MM.1S (cell line): ENCODE results near the gene EFNA5.

Source experiments
- DNase-seq: peaks from one replicate; pipeline ENCODE4 v3.0.0-alpha.2; 2015
- H2AFZ ChIP-seq: fragments of 300-600 bp; sonication (generic); 2 replicates; pipeline ENCODE4 v1.6.0; 2016; ENCODE audit warnings: antibody characterized with exemption, low read length
- H3F3A ChIP-seq: fragments of 300-600 bp; sonication (generic); 2 replicates; pipeline ENCODE4 v1.6.1; 2016; ENCODE audit warnings: mild to moderate bottlenecking, antibody characterized with exemption, low read length, moderate library complexity, mixed read lengths; ENCODE audit not compliant: insufficient read depth
- H3K27ac ChIP-seq: fragments of 300-600 bp; sonication (generic); 2 replicates; pipeline ENCODE4 v1.5.1; 2016; ENCODE audit warnings: mild to moderate bottlenecking, low read length
- H3K27me3 ChIP-seq: fragments of 300-600 bp; sonication (generic); replicated peaks from 2 replicates; pipeline ENCODE4 v1.6.0; 2016; ENCODE audit warnings: low read length; ENCODE audit not compliant: insufficient read depth
- H3K36me3 ChIP-seq: fragments of 300-600 bp; sonication (generic); replicated peaks from 2 replicates; pipeline ENCODE4 v1.6.1; 2016; ENCODE audit warnings: mild to moderate bottlenecking, low read length, mixed read lengths; ENCODE audit not compliant: insufficient read depth
- H3K4me1 ChIP-seq: fragments of 300-600 bp; sonication (generic); 2 replicates; pipeline ENCODE4 v1.6.1; 2016; ENCODE audit warnings: low read length, mixed read lengths
- H3K4me2 ChIP-seq: fragments of 300-600 bp; sonication (generic); 2 replicates; pipeline ENCODE4 v1.6.0; 2016; ENCODE audit warnings: low read depth, low read length
- H3K4me3 ChIP-seq: fragments of 300-600 bp; sonication (generic); 2 replicates; pipeline ENCODE4 v1.5.1; 2016; ENCODE audit warnings: low read length, mixed read lengths
- H3K79me2 ChIP-seq: fragments of 300-600 bp; sonication (generic); 2 replicates; pipeline ENCODE4 v1.6.1; 2016; ENCODE audit warnings: mixed run types, low read length, mixed read lengths
- H3K9ac ChIP-seq: fragments of 300-600 bp; sonication (generic); 2 replicates; pipeline ENCODE4 v1.6.1; 2016; ENCODE audit warnings: low read length, mixed read lengths
- H3K9me2 ChIP-seq: fragments of 300-600 bp; sonication (generic); replicated peaks from 2 replicates; pipeline ENCODE4 v1.6.1; 2016; ENCODE audit warnings: mild to moderate bottlenecking, low read length, mixed read lengths; ENCODE audit not compliant: insufficient read depth
- H3K9me3 ChIP-seq: fragments of 300-600 bp; sonication (generic); replicated peaks from 2 replicates; pipeline ENCODE4 v1.6.1; 2016; ENCODE audit warnings: mild to moderate bottlenecking, low read length, mixed read lengths; ENCODE audit not compliant: insufficient read depth
- H4K20me1 ChIP-seq: fragments of 300-600 bp; sonication (generic); 2 replicates; pipeline ENCODE4 v1.6.1; 2016; ENCODE audit warnings: mild to moderate bottlenecking, low read length, moderate library complexity, mixed read lengths; ENCODE audit not compliant: insufficient read depth
- CTCF ChIP-seq: fragments of 300-600 bp; sonication (generic); IDR thresholded peaks from 2 replicates; pipeline ENCODE4 v1.5.1; 2016; ENCODE audit warnings: antibody characterized with exemption, low read length, mixed read lengths
- EZH2 ChIP-seq: fragments of 300-600 bp; sonication (generic); optimal IDR thresholded peaks from 2 replicates; pipeline ENCODE3; 2017; ENCODE audit warnings: low read depth, mild to moderate bottlenecking, antibody characterized with exemption, low read length, mixed read lengths
- EZH2phosphoT487 ChIP-seq: fragments of 300-600 bp; sonication (generic); IDR thresholded peaks from 2 replicates; pipeline ENCODE4 v1.6.1; 2018; ENCODE audit warnings: antibody characterized with exemption, low read length

Gene EFNA5

DNA sequence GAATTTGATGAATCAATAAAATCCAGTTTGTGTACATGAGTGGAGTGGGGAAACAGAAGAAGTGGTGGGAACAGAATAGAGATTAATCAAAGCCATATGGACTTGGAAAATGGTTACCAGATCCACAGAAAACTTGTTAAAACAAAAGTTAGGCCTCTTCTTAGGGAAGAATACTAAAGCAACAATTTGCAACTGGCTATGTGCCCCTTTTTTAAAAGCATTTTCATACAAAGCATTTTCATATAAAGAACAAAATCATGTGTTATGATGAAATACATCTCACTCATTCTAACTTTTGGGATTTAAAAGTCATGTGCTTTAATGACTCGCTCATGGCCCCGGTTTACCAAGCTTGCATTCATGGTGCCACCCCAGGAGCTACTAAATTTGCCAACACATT lies 276.9 kb downstream of the EFNA5 start:
- Histone ChIP-seq H3K79me2 (no peaks in the 10 kb centered on the region), H3K27ac (no peak overlapping the region), H3K9me3 (no peaks in the 10 kb centered on the region), H2AFZ (no peak overlapping the region), H3K4me3 (no peak overlapping the region), H3K27me3 (no peaks in the 10 kb centered on the region), H3K4me2 (no peak overlapping the region), H3F3A (0 out of 2 replicates have a peak, but pooled peaks cover under 1% of the 10 kb centered on the region), H3K36me3 (no peaks in the 10 kb centered on the region), H4K20me1 (no peaks in the 10 kb centered on the region), H3K9me2 (no peaks in the 10 kb centered on the region), H3K4me1 (peaks cover 11% of the 10 kb centered on the region), H3K9ac (no peak overlapping the region)
- DNase-seq, result no peak
- TF ChIP-seq EZH2, result no peak
- TF ChIP-seq CTCF, result no peak
- TF ChIP-seq EZH2phosphoT487, result no peak

DNA sequence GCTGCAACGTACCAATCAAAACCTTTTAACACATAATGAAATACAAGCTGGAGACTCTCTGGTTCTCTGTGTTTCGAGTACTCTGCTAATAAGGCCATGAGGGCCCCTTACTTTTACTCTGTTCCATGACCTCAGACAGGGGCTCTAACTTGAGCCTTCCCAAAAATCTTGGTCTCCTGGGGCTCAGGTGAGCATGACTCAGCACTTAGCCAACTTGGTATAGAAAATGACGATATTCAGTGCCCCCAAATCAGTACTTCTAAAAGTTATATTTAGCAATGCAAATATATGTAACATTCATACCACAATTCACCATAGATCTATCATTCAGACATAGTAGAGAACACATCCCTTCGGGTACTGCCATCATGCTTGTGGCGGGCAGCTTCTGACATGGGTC lies 278.9 kb downstream of the EFNA5 start:
- no peaks in the 10 kb centered on the region for H4K20me1 ChIP-seq
- peaks cover 27% of the 10 kb centered on the region for H3K4me1 ChIP-seq
- no peak overlapping the region for H3K4me2 ChIP-seq
- no peak for DNase-seq
- no peak overlapping the region for H3K27ac ChIP-seq
- no peak overlapping the region for H3K9ac ChIP-seq
- 0 out of 2 replicates have a peak, but pooled peaks cover 6% of the 10 kb centered on the region for H3F3A ChIP-seq
- TF ChIP-seq EZH2 (no peak), CTCF (no peak), EZH2phosphoT487 (no peak)
- H3K9me3 ChIP-seq, result no peaks in the 10 kb centered on the region
- H3K27me3 ChIP-seq, result no peaks in the 10 kb centered on the region
- no peaks in the 10 kb centered on the region for H3K36me3 ChIP-seq
- H3K9me2 ChIP-seq, result no peaks in the 10 kb centered on the region
- no peaks in the 10 kb centered on the region for H3K79me2 ChIP-seq
- no peak overlapping the region for H2AFZ ChIP-seq
- no peak overlapping the region for H3K4me3 ChIP-seq

- H4K20me1 ChIP-seq, result no peaks in the 10 kb centered on the region
- H3F3A ChIP-seq, result 0 out of 2 replicates have a peak, but pooled peaks cover 6% of the 10 kb centered on the region
- no peak for DNase-seq
- no peaks in the 10 kb centered on the region for H3K9me3 ChIP-seq
- H3K27me3 ChIP-seq, result no peaks in the 10 kb centered on the region
- TF ChIP-seq CTCF (no peak), EZH2 (no peak)
- peaks cover 27% of the 10 kb centered on the region for H3K4me1 ChIP-seq
- no peak overlapping the region for H2AFZ ChIP-seq
- H3K9ac ChIP-seq, result no peak overlapping the region
- no peak overlapping the region for H3K4me3 ChIP-seq
- H3K27ac ChIP-seq, result no peak overlapping the region
- no peaks in the 10 kb centered on the region for H3K79me2 ChIP-seq
- no peaks in the 10 kb centered on the region for H3K36me3 ChIP-seq
- H3K4me2 ChIP-seq, result no peak overlapping the region
- H3K9me2 ChIP-seq, result no peaks in the 10 kb centered on the region
Observed at GRCh38 chr5:107389775-107390148, 281.0 kb downstream of the EFNA5 start.
